Lower leg skin (tissue), 4 donors: ENCODE results near the gene PIGO. TPM values are rescaled to one million over a fixed set of nuclear protein-coding genes. Genes with fewer than 3 reads are reported as not detected.

Source experiments
- DNase-seq, 2 donors: peaks; one replicate each; pipeline ENCODE4 v3.0.0-alpha.2; 2019; ENCODE audit warnings: low spot score in 2 of 2
- H3K4me3 ChIP-seq: fragments of 200-600 bp; sonication (generic); 2 replicates; pipeline ENCODE4 v1.5.1; 2017; ENCODE audit warnings: mild to moderate bottlenecking, low read depth; ENCODE audit not compliant: poor library complexity, severe bottlenecking
- CTCF ChIP-seq, 3 donors: fragments of 450-650 bp; IDR thresholded peaks; one replicate each; pipeline ENCODE4 v1.5.1; 2016; ENCODE audit warnings: antibody characterized with exemption in 3 of 3, mild to moderate bottlenecking in 3 of 3, moderate library complexity in 2 of 3
- POLR2A ChIP-seq, 2 donors: fragments of 450-650 bp; IDR thresholded peaks; one replicate each; pipeline ENCODE4 v1.6.1; 2016 to 2017; ENCODE audit warnings: antibody characterized with exemption in 2 of 2, mild to moderate bottlenecking in 1 of 2, moderate library complexity in 1 of 2
- WGBS, 2 donors: methylation state at CpG; one replicate each; pipeline ENCODE4 v1.1.5; 2018; 5-methylcytosine and 5-hydroxymethylcytosine counted together
- intact Hi-C: fragments of 100-400 bp; cut with DNase I; formaldehyde crosslinking; loops from one replicate; pipeline ENCODE4 v1.15.0; 2023; ENCODE audit warnings: low total_unique reads
- total RNA-seq, 4 donors: library from RNA; depleted of rRNA; stranded (reverse); fragments of >200 nt; gene quantifications; one replicate each; pipeline ENCODE4 v1.1.0, GENCODE V29; 2016

PIGO gene
- total RNA-seq, 4 donors from 2014 or later, result 9.8 to 21.3 (median 19.0) TPM

- intact Hi-C loops, result no loop called here
- H3K4me3 ChIP-seq, result no peak overlapping the region
- 95 to 97% methylated on average over 2 of the region's 2 CpGs for WGBS, 2 donors
- peak in 1 of 2 donors; percentile 50 for DNase-seq
- TF ChIP-seq CTCF (IDR thresholded peaks at IDR 0.05), result no peak
- TF ChIP-seq POLR2A (IDR thresholded peaks at IDR 0.05), result no peak
These were observed 23.1 kb downstream of the PIGO start for GRCh38 chr9:35073279-35073612.

- DNase-seq, result peak; percentile 98 to 100
- no peak for TF ChIP-seq CTCF (IDR thresholded peaks at IDR 0.05)
- peak in 1 of 2 donors; percentile 79 for TF ChIP-seq POLR2A (IDR thresholded peaks at IDR 0.05)
- H3K4me3 ChIP-seq, result peak within 1 kb of the TSS; percentile 99
- intact Hi-C loops, result no loop called here
- WGBS, 2 donors, result 5 to 9% methylated on average over 31 to 52 of the region's 54 CpGs
These were observed 23.7 kb downstream of the PIGO start, which contains the start of gene VCP for GRCh38 chr9:35072461-35073278. Gene VCP, minus strand, starts transcription at chr9:35072625. Its CDS starts 272 bp downstream, at chr9:35072353.

GRCh38 chr9:35071814-35072460 lies 24.5 kb downstream of the PIGO start:
- WGBS, 2 donors, result 0 to 1% methylated on average over 26 to 42 of the region's 79 CpGs
- H3K4me3 ChIP-seq, result peak overlapping the region; percentile 99
- TF ChIP-seq CTCF (IDR thresholded peaks at IDR 0.05) (no peak), POLR2A (IDR thresholded peaks at IDR 0.05) (no peak)
- DNase-seq, result peak; percentile 69 to 96
- intact Hi-C loops, result no loop called here

- DNase-seq, result peak in 1 of 2 donors; percentile 54
- WGBS, 2 donors, result 2% methylated on average over 18 to 20 of the region's 20 CpGs
- TF ChIP-seq POLR2A (IDR thresholded peaks at IDR 0.05), result no peak
- no peak for TF ChIP-seq CTCF (IDR thresholded peaks at IDR 0.05)
- intact Hi-C loops, result no loop called here
- peak overlapping the region; percentile 99 for H3K4me3 ChIP-seq
These were observed 25.3 kb downstream of the PIGO start for GRCh38 chr9:35070823-35071813.

GRCh38 chr9:35069020-35069419 lies 27.4 kb downstream of the PIGO start:
- TF ChIP-seq CTCF (IDR thresholded peaks at IDR 0.05) (no peak), POLR2A (IDR thresholded peaks at IDR 0.05) (no peak)
- no peak for DNase-seq
- H3K4me3 ChIP-seq, result no peak overlapping the region
- 79 to 83% methylated on average over 4 of the region's 4 CpGs for WGBS, 2 donors
- intact Hi-C loops, result no loop called here
